ENCODE measurements around the gene ATP9A.

DNA sequence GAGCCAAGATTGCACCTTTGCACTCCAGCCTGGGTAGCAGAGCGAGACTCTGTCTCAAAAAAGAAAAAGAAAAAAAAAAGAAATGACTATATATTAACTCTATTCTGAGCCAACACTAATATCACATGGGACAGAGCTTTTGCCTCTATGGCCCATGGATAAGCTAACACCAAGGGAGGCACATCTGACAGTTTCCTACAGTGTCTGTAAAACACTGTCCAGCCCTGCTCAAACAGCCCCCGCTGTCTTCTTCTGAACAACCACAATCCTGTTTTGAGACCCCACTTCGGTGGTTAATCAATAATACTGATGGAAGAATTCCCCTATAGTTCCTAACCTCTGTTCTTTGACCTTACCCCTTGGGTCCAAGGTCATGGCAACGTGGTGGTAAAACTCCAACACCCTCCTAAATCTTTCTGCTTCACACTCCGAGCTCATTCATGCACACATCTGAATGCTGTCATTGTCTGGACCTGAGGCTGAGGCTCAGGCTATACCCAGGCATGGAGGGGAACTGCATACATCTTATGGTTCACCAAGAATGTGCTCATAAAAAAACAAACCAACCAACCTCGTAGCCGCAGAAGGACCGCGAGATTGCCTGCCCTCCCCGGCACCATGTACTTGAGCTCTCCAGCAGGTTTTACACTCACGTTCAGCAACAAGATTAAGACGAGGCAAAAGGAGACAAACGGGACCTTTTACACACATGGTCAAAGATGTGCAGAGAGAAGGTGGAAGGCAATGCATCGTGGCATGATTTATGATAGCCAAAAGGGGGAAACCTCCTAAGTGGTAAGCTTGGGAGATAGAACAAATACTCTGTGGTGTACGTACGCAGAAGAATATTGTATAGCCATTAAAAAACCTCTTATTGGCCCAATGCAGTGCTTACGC, 120.3 kb downstream of the ATP9A start:
- TF ChIP-seq, protein P1, sequence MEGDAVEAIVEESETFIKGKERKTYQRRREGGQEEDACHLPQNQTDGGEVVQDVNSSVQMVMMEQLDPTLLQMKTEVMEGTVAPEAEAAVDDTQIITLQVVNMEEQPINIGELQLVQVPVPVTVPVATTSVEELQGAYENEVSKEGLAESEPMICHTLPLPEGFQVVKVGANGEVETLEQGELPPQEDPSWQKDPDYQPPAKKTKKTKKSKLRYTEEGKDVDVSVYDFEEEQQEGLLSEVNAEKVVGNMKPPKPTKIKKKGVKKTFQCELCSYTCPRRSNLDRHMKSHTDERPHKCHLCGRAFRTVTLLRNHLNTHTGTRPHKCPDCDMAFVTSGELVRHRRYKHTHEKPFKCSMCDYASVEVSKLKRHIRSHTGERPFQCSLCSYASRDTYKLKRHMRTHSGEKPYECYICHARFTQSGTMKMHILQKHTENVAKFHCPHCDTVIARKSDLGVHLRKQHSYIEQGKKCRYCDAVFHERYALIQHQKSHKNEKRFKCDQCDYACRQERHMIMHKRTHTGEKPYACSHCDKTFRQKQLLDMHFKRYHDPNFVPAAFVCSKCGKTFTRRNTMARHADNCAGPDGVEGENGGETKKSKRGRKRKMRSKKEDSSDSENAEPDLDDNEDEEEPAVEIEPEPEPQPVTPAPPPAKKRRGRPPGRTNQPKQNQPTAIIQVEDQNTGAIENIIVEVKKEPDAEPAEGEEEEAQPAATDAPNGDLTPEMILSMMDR (conservative IDR thresholded peaks at IDR 0.05 in 1 of 2, IDR thresholded peaks at IDR 0.05 in 1 of 2; ENCODE audit: extremely low read depth in 1 of 2, insufficient read depth in 1 of 2, low read depth in 1 of 2, low read length in 2 of 2): no peak
- TF ChIP-seq EZH2 (IDR thresholded peaks at IDR 0.05; ENCODE audit: borderline replicate concordance, low read length): no peak

Data from mammary epithelial cell (primary cell).